SJCRH30 (cell line): Measurements from ENCODE around the gene TMEM184A. TPM values are rescaled to one million over a fixed set of nuclear protein-coding genes. Genes with fewer than 3 reads are reported as not detected.

Experiments
- DNase-seq, 2 experiments: peaks; one replicate each; pipeline ENCODE4 v3.0.0-alpha.2; 2015 to 2020
- H3K27ac ChIP-seq: fragments of 250-450 bp; sonication (Bioruptor Pico); 2 replicates; pipeline ENCODE4 v1.5.1; 2020; ENCODE audit warnings: mild to moderate bottlenecking, moderate library complexity
- H3K27me3 ChIP-seq: fragments of 250-450 bp; sonication (Bioruptor Pico); 2 replicates; pipeline ENCODE4 v1.5.1; 2020; ENCODE audit warnings: mild to moderate bottlenecking, moderate library complexity
- H3K36me3 ChIP-seq: fragments of 250-450 bp; sonication (Bioruptor Pico); 2 replicates; pipeline ENCODE4 v1.5.1; 2020; ENCODE audit warnings: mild to moderate bottlenecking, moderate library complexity
- H3K4me1 ChIP-seq: fragments of 250-450 bp; sonication (Bioruptor Pico); 2 replicates; pipeline ENCODE4 v1.5.1; 2020; ENCODE audit warnings: mild to moderate bottlenecking, moderate library complexity
- H3K4me3 ChIP-seq: fragments of 250-450 bp; sonication (Bioruptor Pico); 2 replicates; pipeline ENCODE4 v1.5.1; 2020; ENCODE audit warnings: mild to moderate bottlenecking, moderate library complexity
- H3K9me3 ChIP-seq: fragments of 250-450 bp; sonication (Bioruptor Pico); replicated peaks from 2 replicates; pipeline ENCODE4 v1.5.1; 2020; ENCODE audit warnings: mild to moderate bottlenecking, moderate library complexity
- total RNA-seq: library from RNA; depleted of rRNA; stranded (reverse); fragments of >200 nt; shearing (Covaris generic); gene quantifications from 2 replicates; pipeline ENCODE4 v1.2.3, GENCODE V29; 2014; rRNA removed

TMEM184A gene
- total RNA-seq, 1 experiment from 2014 or later = not detected

GRCh38 chr7:1498370-1499305 lies 57.4 kb downstream of the TMEM184A start:
- Histone ChIP-seq H3K27me3 (no peaks in the 10 kb centered on the region), H3K27ac (no peak overlapping the region), H3K36me3 (no peaks in the 10 kb centered on the region), H3K4me1 (no peaks in the 10 kb centered on the region), H3K4me3 (no peak overlapping the region), H3K9me3 (no peaks in the 10 kb centered on the region)
- no peak for DNase-seq

- Histone ChIP-seq H3K4me3 (no peak overlapping the region), H3K36me3 (no peaks in the 10 kb centered on the region), H3K4me1 (no peaks in the 10 kb centered on the region), H3K27ac (no peak overlapping the region), H3K9me3 (no peaks in the 10 kb centered on the region), H3K27me3 (no peaks in the 10 kb centered on the region)
- no peak for DNase-seq
Observed at GRCh38 chr7:1497293-1497927, 58.6 kb downstream of the TMEM184A start.

- DNase-seq = no peak
- no peaks in the 10 kb centered on the region for H3K4me1 ChIP-seq
- H3K4me3 ChIP-seq = no peak overlapping the region
- H3K9me3 ChIP-seq = no peaks in the 10 kb centered on the region
- H3K27me3 ChIP-seq = no peaks in the 10 kb centered on the region
- no peaks in the 10 kb centered on the region for H3K36me3 ChIP-seq
- no peak overlapping the region for H3K27ac ChIP-seq
Observed at GRCh38 chr7:1496531-1497292, 59.3 kb downstream of the TMEM184A start.

GRCh38 chr7:1495564-1496242 lies 60.3 kb downstream of the TMEM184A start:
- Histone ChIP-seq H3K27me3 (no peaks in the 10 kb centered on the region), H3K36me3 (no peaks in the 10 kb centered on the region), H3K4me1 (no peaks in the 10 kb centered on the region), H3K9me3 (no peaks in the 10 kb centered on the region), H3K27ac (no peak overlapping the region), H3K4me3 (no peak overlapping the region)
- no peak for DNase-seq

GRCh38 chr7:1494866-1495563 lies 61.0 kb downstream of the TMEM184A start:
- H3K36me3 ChIP-seq = no peaks in the 10 kb centered on the region
- no peak overlapping the region for H3K27ac ChIP-seq
- no peak overlapping the region for H3K4me3 ChIP-seq
- H3K9me3 ChIP-seq = no peaks in the 10 kb centered on the region
- DNase-seq = no peak
- H3K27me3 ChIP-seq = no peaks in the 10 kb centered on the region
- no peaks in the 10 kb centered on the region for H3K4me1 ChIP-seq

GRCh38 chr7:1494447-1494846 lies 61.6 kb downstream of the TMEM184A start:
- Histone ChIP-seq H3K4me1 (no peaks in the 10 kb centered on the region), H3K27ac (no peak overlapping the region), H3K4me3 (no peak overlapping the region), H3K9me3 (no peaks in the 10 kb centered on the region), H3K36me3 (no peaks in the 10 kb centered on the region), H3K27me3 (no peaks in the 10 kb centered on the region)
- no peak for DNase-seq

- no peaks in the 10 kb centered on the region for H3K9me3 ChIP-seq
- no peak overlapping the region for H3K27ac ChIP-seq
- H3K27me3 ChIP-seq = no peaks in the 10 kb centered on the region
- no peaks in the 10 kb centered on the region for H3K36me3 ChIP-seq
- H3K4me3 ChIP-seq = no peak overlapping the region
- H3K4me1 ChIP-seq = no peaks in the 10 kb centered on the region
- DNase-seq = no peak
Observed at GRCh38 chr7:1493571-1493970, 62.4 kb downstream of the TMEM184A start.

- Histone ChIP-seq H3K36me3 (no peaks in the 10 kb centered on the region), H3K27me3 (no peaks in the 10 kb centered on the region), H3K4me3 (no peak overlapping the region), H3K9me3 (no peaks in the 10 kb centered on the region), H3K27ac (no peak overlapping the region), H3K4me1 (no peaks in the 10 kb centered on the region)
- DNase-seq = no peak
Observed at GRCh38 chr7:1493129-1493528, 62.9 kb downstream of the TMEM184A start.

- Histone ChIP-seq H3K9me3 (no peaks in the 10 kb centered on the region), H3K4me1 (no peaks in the 10 kb centered on the region), H3K27ac (no peak overlapping the region), H3K4me3 (no peak overlapping the region), H3K27me3 (no peaks in the 10 kb centered on the region), H3K36me3 (no peaks in the 10 kb centered on the region)
- no peak for DNase-seq
Observed at GRCh38 chr7:1492640-1493039, 63.4 kb downstream of the TMEM184A start.

Other genes with a start within 250 kb of the TMEM184A start
- 1.1 and 1.3 TPM in 2 replicates for gene MICALL2, start 96.7 kb downstream of the TMEM184A start, total RNA-seq
- 25.1 and 27.7 TPM in 2 replicates for gene INTS1, start 51.8 kb downstream of the TMEM184A start, total RNA-seq
- 0.86 and 1.6 TPM in 2 replicates for gene MAFK, start 25.5 kb downstream of the TMEM184A start, total RNA-seq
- 22.5 and 28.9 TPM in 2 replicates for gene PSMG3, start 13.8 kb upstream of the TMEM184A start, total RNA-seq
- gene ELFN1, start 114.1 kb upstream of the TMEM184A start, total RNA-seq = 1.3 and 1.7 TPM in 2 replicates